GM11168 (cell line): Measurements from ENCODE around the gene ZDHHC24.
"Not testable (repeated sequence)": the region's sequence is repeated elsewhere in the genome, so short reads cannot be mapped to it uniquely, and the experiment has no call there.

Source experiments
- in situ Hi-C: fragments of 300-500 bp; cut with MboI; formaldehyde crosslinking; loops from one replicate; pipeline ENCODE4 v1.12.0; 2022; ENCODE audit warnings: low sequenced_read_pairs; ENCODE audit not compliant: unreplicated experiment

ZDHHC24 gene

GRCh38 chr11:66545701-66546367 lies at the start of gene ZDHHC24:
TSS of gene ZDHHC24 (minus strand) at chr11:66546048. CDS start at chr11:66546003, 45 bp downstream.
- in situ Hi-C loops, result no loop called here

GRCh38 chr11:66595245-66595904 lies 49.5 kb upstream of the ZDHHC24 start:
- in situ Hi-C loops, result no loop called here

GRCh38 chr11:66593650-66594049 lies 47.8 kb upstream of the ZDHHC24 start:
- in situ Hi-C loops, result no loop called here

GRCh38 chr11:66593303-66593635 lies 47.4 kb upstream of the ZDHHC24 start:
- in situ Hi-C loops, result no loop called here

GRCh38 chr11:66592457-66593302 lies 46.8 kb upstream of the ZDHHC24 start, which contains the start of the genes CCDC87 and CCS:
TSS of gene CCDC87 (minus strand) at chr11:66593063. CDS start at chr11:66593015, 48 bp downstream.
TSS of gene CCS (plus strand) at chr11:66593185. CDS start at chr11:66593262, 77 bp downstream.
- in situ Hi-C loops, result no loop called here

GRCh38 chr11:66591175-66591574 lies 45.3 kb upstream of the ZDHHC24 start:
- in situ Hi-C loops, result no loop called here

GRCh38 chr11:66589996-66590675 lies 44.3 kb upstream of the ZDHHC24 start:
- in situ Hi-C loops, result no loop called here

GRCh38 chr11:66589315-66589714 lies 43.5 kb upstream of the ZDHHC24 start:
- in situ Hi-C loops, result not testable (repeated sequence)

GRCh38 chr11:66586136-66586535 lies 40.3 kb upstream of the ZDHHC24 start:
- in situ Hi-C loops, result no loop called here

GRCh38 chr11:66585447-66585846 lies 39.6 kb upstream of the ZDHHC24 start:
- in situ Hi-C loops, result not testable (repeated sequence)

GRCh38 chr11:66582565-66583147 lies 36.8 kb upstream of the ZDHHC24 start:
- in situ Hi-C loops, result loop anchor here (5.0 kb wide), 1 partner anchor 90 kb away; no protein-coding TSS in a partner anchor

GRCh38 chr11:66581261-66581660 lies 35.4 kb upstream of the ZDHHC24 start:
- in situ Hi-C loops, result loop anchor here (5.0 kb wide), 1 partner anchor 91 kb away; no protein-coding TSS in a partner anchor

GRCh38 chr11:66580803-66581202 lies 35.0 kb upstream of the ZDHHC24 start:
- in situ Hi-C loops, result loop anchor here (5.0 kb wide), 1 partner anchor 91 kb away; no protein-coding TSS in a partner anchor

GRCh38 chr11:66579017-66579606 lies 33.3 kb upstream of the ZDHHC24 start:
- in situ Hi-C loops, result loop anchor here (10.0 kb wide), 1 partner anchor 256 kb away; no protein-coding TSS in a partner anchor

GRCh38 chr11:66570850-66571180 lies 25.0 kb upstream of the ZDHHC24 start:
- in situ Hi-C loops, result loop anchor here (10.0 kb wide), 1 partner anchor 264 kb away; no protein-coding TSS in a partner anchor

- in situ Hi-C loops, result loop anchor here (10.0 kb wide), 1 partner anchor 265 kb away; no protein-coding TSS in a partner anchor
These were observed 24.4 kb upstream of the ZDHHC24 start for GRCh38 chr11:66570079-66570849.

GRCh38 chr11:66569076-66569475 lies 23.2 kb upstream of the ZDHHC24 start:
- in situ Hi-C loops, result no loop called here

- in situ Hi-C loops, result no loop called here
These were observed 22.5 kb upstream of the ZDHHC24 start, which contains the start of gene CTSF for GRCh38 chr11:66568124-66568916. TSS of gene CTSF (minus strand) at chr11:66568606. CDS start at chr11:66568486, 120 bp downstream.
